ENCODE data around the gene EFNB2.

The EFNB2 gene

GRCh38 chr13:106550570-106551135 lies 15.2 kb upstream of the EFNB2 start:
- DNase-seq: no peak

- DNase-seq: no peak
These were observed 12.7 kb upstream of the EFNB2 start for GRCh38 chr13:106548064-106548696.

- no peak for DNase-seq
These were observed 6.4 kb upstream of the EFNB2 start for GRCh38 chr13:106541826-106542225.

- DNase-seq: no peak
These were observed 5.2 kb upstream of the EFNB2 start for GRCh38 chr13:106540613-106541012.

- DNase-seq: no peak
These were observed 2.1 kb upstream of the EFNB2 start for GRCh38 chr13:106537521-106537920.

GRCh38 chr13:106536244-106537034 lies 977 bp upstream of the EFNB2 start:
- DNase-seq: no peak

GRCh38 chr13:106534639-106535551 lies 567 bp downstream of the EFNB2 start:
- DNase-seq: no peak

- DNase-seq: no peak
These were observed 1.4 kb downstream of the EFNB2 start for GRCh38 chr13:106533943-106534638.

- DNase-seq: no peak
These were observed 2.1 kb downstream of the EFNB2 start for GRCh38 chr13:106533101-106533942.

- no peak for DNase-seq
These were observed 3.1 kb downstream of the EFNB2 start for GRCh38 chr13:106532111-106532929.

- DNase-seq: no peak
These were observed 4.4 kb downstream of the EFNB2 start for GRCh38 chr13:106530980-106531481.

GRCh38 chr13:106530171-106530851 lies 5.2 kb downstream of the EFNB2 start:
- DNase-seq: no peak

- DNase-seq: no peak
These were observed 5.9 kb downstream of the EFNB2 start for GRCh38 chr13:106529415-106530170.

GRCh38 chr13:106528718-106529414 lies 6.6 kb downstream of the EFNB2 start:
- DNase-seq: no peak

GRCh38 chr13:106527826-106528225 lies 7.6 kb downstream of the EFNB2 start:
- no peak for DNase-seq

- no peak for DNase-seq
These were observed 8.0 kb downstream of the EFNB2 start for GRCh38 chr13:106527445-106527801.

GRCh38 chr13:106526738-106527444 lies 8.6 kb downstream of the EFNB2 start:
- no peak for DNase-seq

- DNase-seq: no peak
These were observed 9.6 kb downstream of the EFNB2 start for GRCh38 chr13:106525865-106526264.
